ENCODE data around the gene MDFIC. TPM values are rescaled to one million over a fixed set of nuclear protein-coding genes. Genes with fewer than 3 reads are reported as not detected.

MDFIC gene
- polyA plus RNA-seq, 1 experiment = 35.9 TPM

DNA sequence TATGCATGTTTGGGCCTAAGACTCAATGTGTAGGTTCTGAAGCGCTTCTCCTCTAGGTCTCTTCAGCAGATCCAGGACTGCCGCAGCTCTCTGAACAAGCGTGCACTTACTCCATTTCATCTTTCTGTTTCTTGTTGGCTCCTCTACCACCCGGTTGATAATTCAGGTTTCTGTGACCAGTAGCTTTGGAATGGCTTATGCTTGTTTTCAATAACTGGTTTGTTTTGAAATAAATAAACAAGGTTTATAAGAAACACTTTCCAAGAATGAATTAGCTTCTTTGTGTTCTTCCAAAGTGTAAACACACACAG is 1.5 kb downstream of the MDFIC start:
- Histone ChIP-seq H3K9me3 (ENCODE audit: control insufficient read depth, insufficient read depth, low read length) (no peaks in the 10 kb centered on the region), H3K4me3 (ENCODE audit: low read depth, low read length) (peak overlapping the region; percentile 81), H3K27ac (ENCODE audit: low read depth, low read length) (peak overlapping the region; percentile 49), H3K27me3 (ENCODE audit: control insufficient read depth, insufficient read depth, low read length) (no peaks in the 10 kb centered on the region)
- POLR2A ChIA-PET = no interaction called here
- TF ChIP-seq, protein P1, sequence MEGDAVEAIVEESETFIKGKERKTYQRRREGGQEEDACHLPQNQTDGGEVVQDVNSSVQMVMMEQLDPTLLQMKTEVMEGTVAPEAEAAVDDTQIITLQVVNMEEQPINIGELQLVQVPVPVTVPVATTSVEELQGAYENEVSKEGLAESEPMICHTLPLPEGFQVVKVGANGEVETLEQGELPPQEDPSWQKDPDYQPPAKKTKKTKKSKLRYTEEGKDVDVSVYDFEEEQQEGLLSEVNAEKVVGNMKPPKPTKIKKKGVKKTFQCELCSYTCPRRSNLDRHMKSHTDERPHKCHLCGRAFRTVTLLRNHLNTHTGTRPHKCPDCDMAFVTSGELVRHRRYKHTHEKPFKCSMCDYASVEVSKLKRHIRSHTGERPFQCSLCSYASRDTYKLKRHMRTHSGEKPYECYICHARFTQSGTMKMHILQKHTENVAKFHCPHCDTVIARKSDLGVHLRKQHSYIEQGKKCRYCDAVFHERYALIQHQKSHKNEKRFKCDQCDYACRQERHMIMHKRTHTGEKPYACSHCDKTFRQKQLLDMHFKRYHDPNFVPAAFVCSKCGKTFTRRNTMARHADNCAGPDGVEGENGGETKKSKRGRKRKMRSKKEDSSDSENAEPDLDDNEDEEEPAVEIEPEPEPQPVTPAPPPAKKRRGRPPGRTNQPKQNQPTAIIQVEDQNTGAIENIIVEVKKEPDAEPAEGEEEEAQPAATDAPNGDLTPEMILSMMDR (IDR thresholded peaks at IDR 0.05; ENCODE audit: low read depth, low read length) = no peak
- DNase-seq (ENCODE audit: low read depth, low spot score) = no peak
- CTCF ChIA-PET = interaction anchor here (0.5 to 1.5 kb wide), 4 partner anchors 21 to 928 kb away, joined by 3 to 5 read pairs (median 3); no protein-coding TSS in a partner anchor

DNA sequence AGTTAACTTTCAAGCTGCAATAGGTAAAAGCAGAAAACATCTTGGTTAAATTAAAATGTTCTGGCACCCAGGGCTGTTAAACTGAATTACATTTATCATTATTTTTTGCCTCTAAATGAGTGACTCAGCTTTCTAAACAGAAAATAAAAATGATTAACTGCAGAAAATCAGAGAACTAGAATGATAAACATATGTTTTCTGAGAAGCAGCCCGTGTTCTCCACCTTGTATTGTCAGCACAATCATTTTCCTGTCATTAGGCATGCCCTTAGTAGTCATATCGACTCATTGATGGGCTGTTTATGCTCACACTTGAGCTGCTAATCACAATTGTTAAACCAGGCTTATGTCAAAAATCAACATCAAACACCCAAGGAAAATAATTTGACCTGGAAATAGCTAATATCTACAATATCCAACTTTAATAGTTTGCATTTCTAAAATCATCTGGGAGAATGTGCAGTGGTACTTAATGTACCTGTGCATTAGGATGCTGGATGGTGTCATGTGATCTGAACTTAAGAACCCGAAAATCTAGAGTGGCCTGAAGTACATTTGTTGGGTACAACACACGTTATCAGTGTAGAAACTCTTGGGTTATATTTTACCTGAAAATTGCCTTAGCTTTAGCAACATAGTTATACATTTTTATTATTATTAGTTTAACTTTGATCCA is 2.3 kb downstream of the MDFIC start:
- DNase-seq (ENCODE audit: low read depth, low spot score) = no peak
- H3K27ac ChIP-seq (ENCODE audit: low read depth, low read length) = no peak overlapping the region

DNA sequence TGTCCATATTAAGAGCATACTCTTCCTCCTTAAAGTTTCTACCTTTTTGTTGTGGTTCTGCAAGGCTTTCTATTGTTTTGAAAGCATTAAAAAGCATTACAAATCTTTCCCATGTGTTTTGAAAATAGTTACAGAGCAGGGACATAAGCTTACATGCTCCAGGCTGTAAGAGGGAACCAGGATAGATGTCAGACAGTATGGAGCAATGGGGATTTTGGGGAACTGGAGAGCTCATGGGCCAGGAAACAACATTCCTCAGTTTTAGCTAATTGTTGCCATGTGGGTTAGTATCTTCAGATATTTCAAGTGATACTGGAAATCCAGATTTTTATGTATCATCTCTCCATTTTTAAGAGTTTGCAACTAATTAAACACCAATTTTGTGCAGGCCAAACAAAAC is 3.5 kb downstream of the MDFIC start:
- Histone ChIP-seq H3K27ac (ENCODE audit: low read depth, low read length) (no peak overlapping the region), H3K27me3 (ENCODE audit: control insufficient read depth, insufficient read depth, low read length) (no peaks in the 10 kb centered on the region), H3K4me3 (ENCODE audit: low read depth, low read length) (no peak overlapping the region), H3K9me3 (ENCODE audit: control insufficient read depth, insufficient read depth, low read length) (no peaks in the 10 kb centered on the region)
- POLR2A ChIA-PET = no interaction called here
- TF ChIP-seq, protein P1 (IDR thresholded peaks at IDR 0.05; ENCODE audit: low read depth, low read length) = no peak
- CTCF ChIA-PET = interaction anchor here (1.2 to 1.4 kb wide), 2 partner anchors 60 to 292 kb away, joined by 3 to 4 read pairs; no protein-coding TSS in a partner anchor
- DNase-seq (ENCODE audit: low read depth, low spot score) = no peak

More for the DNA sequence above, 2.3 kb downstream of the MDFIC start:
- ChIA-PET POLR2A (no interaction called here), CTCF (interaction anchor here (1.0 to 1.5 kb wide), 6 partner anchors 20 to 927 kb away, joined by 3 to 5 read pairs (median 3); no protein-coding TSS in a partner anchor)
- peak overlapping the region; percentile 81 for H3K4me3 ChIP-seq (ENCODE audit: low read depth, low read length)
- H3K27me3 ChIP-seq (ENCODE audit: control insufficient read depth, insufficient read depth, low read length) = no peaks in the 10 kb centered on the region
- no peaks in the 10 kb centered on the region for H3K9me3 ChIP-seq (ENCODE audit: control insufficient read depth, insufficient read depth, low read length)
- TF ChIP-seq, protein P1 (IDR thresholded peaks at IDR 0.05; ENCODE audit: low read depth, low read length) = no peak

DNA sequence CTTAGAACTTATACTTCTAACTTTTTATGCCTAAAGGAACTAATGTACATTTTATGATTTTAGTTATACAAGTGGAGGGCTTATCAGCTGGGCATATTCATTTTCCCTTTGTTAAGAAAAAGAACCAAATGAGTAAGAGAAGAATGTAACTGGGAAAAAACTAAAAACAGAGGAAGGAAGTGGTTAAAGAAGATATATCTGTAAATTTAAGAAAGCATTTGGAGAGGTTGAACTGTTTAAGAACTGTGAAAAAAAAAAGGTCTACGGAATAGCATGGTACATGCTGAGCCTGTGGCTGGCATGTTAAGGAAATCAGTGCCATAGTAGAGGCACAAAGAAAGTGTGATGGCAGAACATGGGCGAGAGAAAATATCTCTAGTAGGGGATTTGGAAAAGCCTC is 6.2 kb downstream of the MDFIC start:
- CTCF ChIA-PET = no interaction called here
- TF ChIP-seq, protein P1 (IDR thresholded peaks at IDR 0.05; ENCODE audit: low read depth, low read length) = no peak
- DNase-seq (ENCODE audit: low read depth, low spot score) = no peak
- Histone ChIP-seq H3K27ac (ENCODE audit: low read depth, low read length) (no peak overlapping the region), H3K4me3 (ENCODE audit: low read depth, low read length) (no peak overlapping the region), H3K27me3 (ENCODE audit: control insufficient read depth, insufficient read depth, low read length) (no peaks in the 10 kb centered on the region), H3K9me3 (ENCODE audit: control insufficient read depth, insufficient read depth, low read length) (no peaks in the 10 kb centered on the region)
- POLR2A ChIA-PET = no interaction called here

DNA sequence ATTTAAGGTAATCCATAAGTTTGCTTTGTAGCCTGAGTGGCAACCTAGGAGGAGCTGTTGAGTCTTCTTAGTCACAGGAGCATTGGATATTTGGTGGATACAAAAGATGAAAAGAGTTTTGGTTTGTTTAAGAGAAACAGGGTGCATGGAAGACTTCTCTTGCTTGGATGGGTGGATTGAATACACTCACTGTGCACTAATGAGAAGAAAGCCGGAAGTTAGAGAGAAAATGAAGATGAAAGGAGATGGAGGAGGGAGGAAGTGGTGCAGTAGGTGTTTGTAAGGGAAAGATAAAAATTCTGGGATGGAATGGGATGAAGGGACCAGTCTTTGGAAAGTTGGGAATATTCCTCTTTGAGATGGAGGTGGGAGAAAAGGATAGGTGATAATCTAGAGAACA is 7.7 kb downstream of the MDFIC start:
- H3K27me3 ChIP-seq (ENCODE audit: control insufficient read depth, insufficient read depth, low read length) = no peaks in the 10 kb centered on the region
- ChIA-PET POLR2A (no interaction called here), CTCF (no interaction called here)
- no peak overlapping the region for H3K4me3 ChIP-seq (ENCODE audit: low read depth, low read length)
- no peak for DNase-seq (ENCODE audit: low read depth, low spot score)
- H3K27ac ChIP-seq (ENCODE audit: low read depth, low read length) = no peak overlapping the region
- H3K9me3 ChIP-seq (ENCODE audit: control insufficient read depth, insufficient read depth, low read length) = no peaks in the 10 kb centered on the region
- TF ChIP-seq, protein P1 (IDR thresholded peaks at IDR 0.05; ENCODE audit: low read depth, low read length) = no peak

Measured in AG04450 (cell line).